NCI-H2107 (cell line): Measurements from ENCODE around the gene ZNRF1.

Source experiments
- DNase-seq: peaks from one replicate; lab custom pipeline; 2025; lab: John Stamatoyannopoulos, UW

ZNRF1 gene

DNA sequence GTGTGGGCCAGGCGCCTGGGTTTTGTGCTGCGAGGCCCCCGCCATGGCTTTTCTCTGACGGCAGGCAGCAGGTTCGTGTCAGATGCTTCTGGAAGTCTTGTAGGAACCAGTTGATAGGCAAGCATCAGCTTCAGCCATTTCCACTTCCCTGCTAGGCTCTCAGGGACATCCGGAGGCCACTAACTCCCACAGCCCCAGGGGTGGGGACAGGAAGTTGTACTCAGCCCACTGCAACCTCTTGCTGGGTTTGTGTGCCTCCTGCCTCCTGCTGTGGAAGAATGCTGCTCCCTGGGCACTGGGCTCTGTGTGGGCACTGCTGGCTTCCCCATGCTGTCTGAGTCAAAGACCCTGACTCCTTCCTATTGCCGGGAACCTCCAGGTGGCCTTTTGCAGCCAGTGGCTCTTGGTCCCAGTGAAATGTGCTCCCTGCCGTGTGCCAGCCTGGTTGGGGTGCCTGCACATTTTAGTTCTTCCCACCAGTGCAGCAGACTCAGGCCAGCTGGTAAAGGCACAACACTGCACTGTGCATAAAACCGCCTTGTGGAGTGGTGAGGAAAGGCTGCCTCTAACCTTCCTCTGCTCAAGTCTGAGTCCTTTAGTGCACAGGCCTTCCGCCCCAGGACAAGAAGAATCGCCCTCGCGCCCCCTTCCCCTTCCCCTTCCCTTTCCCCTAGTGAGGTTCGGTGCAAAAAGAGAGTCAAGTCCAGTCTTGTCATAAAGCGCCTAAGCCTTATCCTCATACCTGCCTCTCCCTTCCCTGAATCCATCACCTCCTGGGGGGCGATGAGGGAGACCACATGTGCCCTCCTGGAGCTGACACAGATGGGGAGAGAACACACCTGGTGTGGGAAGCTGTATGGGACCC, 101.1 kb downstream of the ZNRF1 start:
- DNase-seq = no peak

DNA sequence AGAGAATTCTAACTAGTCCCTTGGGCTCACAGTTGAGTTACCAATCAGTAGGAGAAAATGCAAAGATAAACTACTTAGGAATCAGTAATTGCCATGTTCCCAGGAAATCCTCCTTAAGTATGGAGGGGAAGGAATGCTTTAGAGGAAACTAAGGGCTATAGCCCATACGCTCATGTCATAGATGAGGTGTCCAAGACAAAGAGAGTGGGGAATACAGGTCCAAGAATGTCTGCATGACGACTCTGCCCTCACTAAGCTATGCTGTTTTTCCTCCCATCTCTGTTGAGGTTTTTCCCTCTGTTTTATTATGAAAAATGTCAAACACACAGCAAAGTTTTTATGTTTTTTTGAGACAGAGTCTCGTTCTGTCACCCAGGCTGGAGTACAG, 101.8 kb downstream of the ZNRF1 start:
- no peak for DNase-seq

DNA sequence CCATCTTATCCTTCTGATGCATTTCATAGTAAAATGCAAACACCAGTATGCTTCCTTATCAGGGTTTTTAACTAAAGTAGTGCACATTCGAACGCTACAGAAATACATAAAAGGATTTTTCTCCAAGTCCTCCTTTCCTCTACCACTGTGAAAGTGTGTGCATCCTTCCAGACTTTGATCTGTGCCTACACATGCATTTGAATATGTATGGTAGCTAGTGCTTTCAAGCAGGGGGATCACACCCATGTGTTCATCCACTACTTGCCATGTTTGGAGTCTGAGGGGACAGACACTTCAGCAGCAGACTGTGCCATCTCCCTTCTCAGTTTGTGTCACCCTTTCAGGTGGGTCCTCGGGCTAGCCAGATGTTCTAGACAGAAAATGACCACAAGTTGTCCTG, 102.8 kb downstream of the ZNRF1 start:
- DNase-seq = no peak

DNA sequence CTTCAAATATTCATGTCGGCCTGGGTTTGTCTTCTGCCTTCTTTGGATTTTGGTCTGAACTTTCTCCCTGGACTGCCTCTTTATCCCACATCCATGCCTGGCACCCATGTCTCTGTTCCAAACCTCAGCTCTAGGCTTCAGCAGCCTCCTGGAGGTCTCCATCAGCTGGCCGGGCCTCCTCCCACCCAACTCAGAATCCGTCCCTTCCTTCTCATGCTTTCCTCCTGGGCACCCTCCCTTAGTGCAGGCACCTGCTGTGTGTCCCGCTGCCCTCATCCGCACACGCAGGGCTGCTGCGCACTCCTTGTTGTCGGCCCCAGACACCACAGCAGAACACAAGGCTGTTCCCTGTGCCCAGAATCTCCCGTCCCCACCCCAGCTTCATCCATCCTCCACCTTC, 103.8 kb downstream of the ZNRF1 start:
- no peak for DNase-seq

DNA sequence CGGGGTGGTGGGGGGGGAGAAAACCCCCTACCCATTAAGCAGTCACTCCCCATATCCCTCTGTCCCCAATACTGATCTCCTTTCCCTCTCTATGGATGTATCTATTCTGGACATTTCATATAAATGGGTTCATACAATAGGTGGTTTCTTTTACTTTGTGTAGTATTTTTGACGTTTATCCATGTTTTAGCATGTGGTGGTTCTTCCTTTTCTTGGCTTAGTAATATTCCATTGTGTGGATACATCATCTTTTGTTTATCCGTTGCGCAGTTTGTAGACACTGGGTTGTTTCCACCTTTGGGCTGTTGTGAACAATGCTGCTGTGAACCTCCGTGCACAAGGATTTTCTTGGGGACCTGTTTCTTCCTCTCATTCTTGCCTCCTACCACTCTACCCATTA, 105.2 kb downstream of the ZNRF1 start:
- DNase-seq = no peak

DNA sequence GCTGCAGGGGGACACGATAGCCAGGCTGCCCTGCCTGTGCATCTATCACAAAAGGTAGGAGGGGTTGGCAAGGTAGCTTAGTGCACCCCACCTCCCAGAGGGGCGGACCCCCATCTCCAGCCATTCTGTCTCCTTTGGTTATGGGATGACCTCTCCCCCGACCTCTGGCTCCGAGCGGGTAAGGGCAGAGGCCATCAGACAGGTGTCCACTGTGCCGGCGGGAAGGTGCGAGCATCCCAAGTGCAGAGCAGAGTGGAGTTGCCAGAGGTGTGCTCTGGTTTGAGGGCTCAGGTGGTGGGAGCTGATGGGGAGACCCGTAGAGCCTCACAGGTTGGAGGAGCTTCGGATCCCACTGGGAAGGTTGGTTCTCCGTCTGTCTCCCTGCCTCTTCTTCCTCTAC, 106.0 kb downstream of the ZNRF1 start:
- no peak for DNase-seq

DNA sequence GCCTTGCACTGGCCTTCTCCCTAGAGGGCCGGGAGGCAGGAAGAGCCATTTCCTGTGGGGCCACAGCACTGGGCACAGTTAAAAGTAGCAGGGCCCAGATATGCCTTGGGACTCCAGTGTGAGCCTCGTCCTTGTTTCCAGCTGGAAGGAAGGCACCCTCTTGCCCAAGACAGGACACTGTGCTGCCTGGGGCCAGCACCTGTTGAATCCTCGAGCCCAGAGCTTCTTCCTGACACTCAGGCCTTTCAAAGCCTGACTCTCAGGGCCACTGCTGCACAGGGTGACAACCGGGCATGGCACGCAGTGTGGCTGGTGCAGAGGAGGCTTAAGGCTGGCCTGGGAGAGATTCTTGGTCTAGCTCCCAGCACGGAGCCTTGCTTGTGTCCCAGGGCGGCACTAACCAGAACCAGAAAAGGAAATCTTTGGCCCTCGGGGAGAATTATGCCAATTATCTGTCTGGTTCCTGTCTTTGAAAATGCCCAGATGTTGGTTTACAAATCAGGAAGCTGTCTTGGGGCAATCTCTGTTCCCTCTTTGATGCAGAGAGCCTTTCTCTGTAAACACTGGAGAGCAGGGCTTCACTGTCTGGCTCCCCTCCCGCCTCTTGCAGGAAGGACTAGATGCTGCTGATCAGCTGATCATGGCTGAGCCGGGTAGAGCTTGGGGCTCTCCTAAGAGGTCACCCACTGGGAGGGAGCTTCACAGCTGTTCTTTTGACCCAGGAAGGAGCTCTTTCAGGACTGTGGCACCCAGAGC, 106.7 kb downstream of the ZNRF1 start:
- DNase-seq = no peak

DNA sequence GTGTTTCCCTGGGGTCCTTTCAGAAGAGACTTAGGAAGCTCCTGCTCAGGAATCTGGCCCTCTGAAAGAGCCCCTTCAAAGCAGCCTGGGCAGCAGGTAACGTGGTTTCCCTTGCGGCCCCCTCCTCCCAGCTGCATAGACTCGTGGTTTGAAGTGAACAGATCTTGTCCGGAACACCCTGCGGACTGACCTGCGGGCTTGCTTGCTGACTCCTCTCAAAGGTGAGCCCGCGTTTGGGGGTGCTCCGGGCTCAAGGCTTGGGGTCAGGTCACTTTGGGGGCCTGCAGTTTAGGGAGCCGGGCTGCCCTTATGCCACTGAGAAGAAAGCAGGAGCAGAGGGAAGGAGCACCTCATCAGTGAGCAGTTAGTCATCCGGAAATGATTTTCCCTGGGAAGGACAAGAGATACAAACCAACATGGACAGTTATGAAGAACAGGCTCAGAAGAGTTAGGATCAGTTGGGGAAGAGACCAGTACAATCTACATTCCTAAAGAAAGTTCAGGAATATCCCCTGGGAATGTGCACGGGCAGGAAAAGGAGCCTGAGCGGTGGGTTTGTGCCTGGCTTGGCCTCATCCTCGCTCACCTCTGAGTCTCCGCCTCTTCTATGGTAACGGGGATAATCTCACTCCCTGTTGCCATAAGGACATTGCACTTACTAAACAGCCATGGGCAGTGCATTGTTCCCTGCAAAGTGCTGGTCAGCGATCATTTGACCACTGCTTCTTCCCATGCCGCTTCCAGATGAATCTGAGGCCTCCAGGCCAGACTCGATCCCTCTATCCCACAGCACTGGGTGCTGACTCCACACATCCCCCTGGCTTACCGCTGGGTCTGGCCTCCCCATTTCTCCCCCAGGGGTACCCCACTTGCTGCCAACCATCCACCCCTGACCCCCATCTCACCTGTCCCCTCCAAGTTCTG, 107.8 kb downstream of the ZNRF1 start:
- DNase-seq = no peak

DNA sequence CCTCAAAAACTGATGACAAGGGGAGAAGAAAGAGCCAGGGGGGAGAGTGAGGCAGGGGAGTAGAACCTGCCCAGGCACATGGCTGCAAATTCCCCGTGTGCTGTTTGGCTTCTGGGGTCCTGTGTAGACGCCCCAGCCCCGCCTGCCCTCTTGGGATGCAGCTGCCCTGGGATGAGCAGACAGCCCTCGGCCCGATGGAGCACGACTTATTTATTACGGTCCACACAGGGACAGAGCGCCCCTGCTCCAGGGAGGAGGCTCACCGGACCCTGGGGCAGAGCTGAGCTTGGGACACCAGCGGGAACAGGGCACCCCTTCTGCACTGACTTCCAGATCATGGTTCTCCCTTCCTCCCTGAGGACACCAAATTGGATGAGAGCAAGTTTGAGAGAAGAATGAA, 108.7 kb downstream of the ZNRF1 start:
- no peak for DNase-seq

DNA sequence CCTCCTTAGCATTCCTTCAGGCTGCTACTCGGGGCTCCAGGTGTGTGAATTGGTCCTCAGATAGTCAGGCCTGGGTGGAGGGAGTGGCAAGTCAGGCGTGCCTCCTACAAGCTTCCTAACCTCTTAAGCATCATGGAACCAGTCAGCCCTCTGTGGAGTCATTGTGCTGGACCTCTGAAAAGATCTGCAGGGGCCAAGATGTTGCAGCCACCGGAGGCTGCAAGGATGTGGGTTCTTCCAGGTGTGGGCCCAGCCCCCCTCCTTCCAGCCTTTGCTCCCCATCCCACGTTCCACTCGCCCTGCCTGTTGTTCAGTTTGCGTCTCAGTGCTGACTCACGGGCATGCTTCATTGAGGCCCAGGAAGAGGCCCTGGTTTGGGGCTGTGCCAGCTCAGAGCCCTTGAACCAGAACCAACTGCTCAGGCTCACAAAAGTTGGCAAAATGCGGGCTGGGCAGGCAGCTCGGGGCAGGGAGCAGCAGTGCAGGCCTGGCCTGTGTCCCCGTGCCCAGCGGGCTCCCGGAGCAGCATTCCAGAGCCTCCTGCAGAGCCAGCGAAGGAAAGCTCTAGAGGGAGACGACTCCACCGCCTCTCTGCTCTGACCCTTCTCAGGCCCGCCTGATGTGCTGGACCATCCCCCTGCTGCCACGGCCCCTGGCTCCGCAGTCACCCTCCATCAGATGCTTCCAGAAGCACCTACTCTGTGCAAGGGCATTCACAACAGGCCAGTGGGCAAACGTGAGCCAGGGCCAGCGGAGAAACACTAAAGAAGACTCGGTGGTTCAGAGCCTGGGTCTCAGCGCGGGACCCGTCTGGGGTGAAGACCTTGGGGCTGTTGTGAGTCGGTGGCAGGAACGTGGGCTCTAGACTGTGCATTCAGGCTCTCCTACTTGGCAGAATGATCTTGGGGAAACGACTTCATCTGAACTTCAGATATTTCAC, 110.2 kb downstream of the ZNRF1 start:
- DNase-seq = peak; percentile 54

DNA sequence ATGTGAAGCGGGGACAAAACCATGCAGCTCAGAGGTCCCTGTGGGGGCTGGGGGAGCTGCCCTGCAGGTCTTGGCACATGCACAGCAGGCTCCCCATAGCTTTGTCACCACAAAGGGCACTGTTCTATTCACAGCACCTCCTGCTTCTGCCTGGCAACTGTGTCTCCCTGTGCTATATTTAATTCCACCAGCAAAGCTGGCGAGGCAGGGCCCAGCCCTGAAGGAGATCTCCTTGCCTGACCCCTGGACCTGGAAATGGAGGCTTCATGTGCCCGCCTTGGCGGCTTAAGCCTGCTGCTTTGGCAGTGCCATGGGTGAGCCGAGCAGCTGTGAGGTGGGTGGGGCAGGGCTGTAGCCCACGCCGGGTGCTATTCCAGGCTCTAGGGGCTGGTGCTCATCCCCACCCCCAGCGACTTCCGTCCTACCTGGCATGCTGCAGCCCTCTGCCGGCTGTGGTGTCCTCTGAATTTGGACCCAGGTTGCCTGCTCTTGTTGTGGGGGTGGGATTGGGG, 111.0 kb downstream of the ZNRF1 start:
- no peak for DNase-seq

DNA sequence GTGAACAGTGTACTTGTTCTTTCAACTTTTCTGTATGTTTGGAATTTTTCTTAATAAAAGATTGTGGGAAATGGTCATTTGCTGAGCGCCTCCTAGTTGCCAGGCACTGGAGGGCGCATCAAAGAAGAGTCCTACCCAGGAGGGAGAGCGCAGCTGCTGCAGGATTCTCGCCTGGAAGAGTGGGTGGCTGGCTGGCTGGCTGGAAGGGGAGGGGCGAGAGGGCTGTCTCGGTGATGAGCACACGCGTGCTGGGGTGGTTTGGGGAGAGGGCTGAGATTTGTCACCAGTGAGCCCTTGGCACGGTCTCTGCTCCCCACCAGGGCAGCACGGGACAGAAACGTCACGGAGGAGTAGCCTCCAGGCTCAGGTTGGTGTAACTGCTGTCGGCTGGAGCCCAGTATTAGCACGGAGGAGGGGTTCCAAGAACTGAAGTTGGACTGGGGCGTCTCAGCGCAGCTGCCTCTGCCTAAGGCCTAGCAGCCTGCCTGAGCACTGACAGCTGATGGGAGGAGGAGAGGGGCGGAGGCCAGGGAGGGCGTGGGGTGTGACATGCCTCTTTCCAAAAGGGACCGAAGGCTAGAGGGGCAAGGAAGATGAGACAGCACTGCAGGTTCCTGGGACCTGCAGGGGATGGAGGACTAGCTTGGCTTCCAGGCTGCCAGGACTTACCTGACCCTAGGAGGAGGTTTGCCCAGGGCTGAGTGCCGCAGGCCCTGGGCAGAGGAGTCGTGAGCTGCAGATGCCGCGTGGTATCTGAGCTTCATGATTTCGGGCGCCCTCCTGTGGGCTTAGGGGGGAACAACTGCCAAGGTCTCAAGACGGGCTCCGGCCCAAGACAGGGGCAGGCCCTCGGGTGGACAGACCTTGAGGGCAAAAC, 112.1 kb downstream of the ZNRF1 start:
- DNase-seq = peak; percentile 70

DNA sequence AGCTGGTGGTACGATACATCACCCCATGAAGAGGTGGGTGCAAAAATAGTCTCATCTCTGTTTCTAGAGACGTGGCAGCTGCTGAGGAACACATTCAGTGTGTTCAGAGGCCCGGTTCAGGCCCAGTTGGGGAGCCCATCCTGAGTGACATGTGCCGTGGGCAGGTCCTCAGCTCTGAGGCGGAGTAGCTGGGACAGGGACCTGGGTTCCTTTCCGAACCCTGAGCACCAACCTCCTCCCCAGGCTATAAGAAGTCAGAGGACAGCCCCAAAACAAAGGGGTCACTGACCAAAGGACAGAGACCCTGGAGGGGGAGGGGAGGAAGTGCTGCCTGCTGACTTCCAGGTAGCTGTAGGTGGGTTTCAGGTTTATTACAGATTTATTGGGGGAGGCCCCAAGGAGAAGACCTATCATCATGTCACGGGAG, 112.7 kb downstream of the ZNRF1 start:
- no peak for DNase-seq

DNA sequence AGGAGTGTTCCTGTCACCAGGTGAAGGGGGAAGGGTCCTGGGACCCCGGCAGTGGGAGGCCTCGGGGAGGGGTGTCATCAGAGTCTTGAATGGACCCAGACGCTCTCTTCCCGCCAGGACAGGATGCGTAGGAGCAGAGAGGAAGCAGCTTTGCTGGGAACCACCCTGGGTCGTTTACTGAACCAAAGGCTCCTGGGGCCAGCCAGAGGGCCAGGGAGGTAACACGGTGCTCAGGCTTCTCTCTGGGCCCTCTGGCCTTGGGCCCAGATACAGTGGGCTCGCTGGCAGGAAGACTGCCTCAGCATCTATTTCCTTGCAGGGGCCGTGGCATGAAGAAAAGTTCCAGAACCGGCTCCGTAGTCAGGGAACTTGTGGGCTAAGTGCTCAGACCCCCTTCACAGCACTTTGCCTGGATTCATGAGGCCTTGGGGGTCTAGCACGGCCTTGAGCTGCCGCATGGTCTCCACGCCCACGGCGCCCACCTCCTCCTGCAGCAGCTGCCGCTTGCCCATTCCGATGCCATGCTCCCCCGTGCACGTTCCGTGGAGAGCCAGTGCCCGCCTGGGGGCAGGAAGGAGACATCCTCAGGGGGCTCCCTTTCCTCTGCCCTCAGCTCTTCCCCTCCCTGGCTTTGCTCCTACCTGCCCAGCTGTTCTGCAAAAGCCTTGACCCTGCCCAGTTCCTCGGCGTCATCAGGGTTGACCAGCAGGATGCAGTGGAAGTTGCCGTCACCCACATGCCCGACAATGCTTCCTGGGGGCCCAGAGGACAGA, 113.3 kb downstream of the ZNRF1 start:
- no peak for DNase-seq

DNA sequence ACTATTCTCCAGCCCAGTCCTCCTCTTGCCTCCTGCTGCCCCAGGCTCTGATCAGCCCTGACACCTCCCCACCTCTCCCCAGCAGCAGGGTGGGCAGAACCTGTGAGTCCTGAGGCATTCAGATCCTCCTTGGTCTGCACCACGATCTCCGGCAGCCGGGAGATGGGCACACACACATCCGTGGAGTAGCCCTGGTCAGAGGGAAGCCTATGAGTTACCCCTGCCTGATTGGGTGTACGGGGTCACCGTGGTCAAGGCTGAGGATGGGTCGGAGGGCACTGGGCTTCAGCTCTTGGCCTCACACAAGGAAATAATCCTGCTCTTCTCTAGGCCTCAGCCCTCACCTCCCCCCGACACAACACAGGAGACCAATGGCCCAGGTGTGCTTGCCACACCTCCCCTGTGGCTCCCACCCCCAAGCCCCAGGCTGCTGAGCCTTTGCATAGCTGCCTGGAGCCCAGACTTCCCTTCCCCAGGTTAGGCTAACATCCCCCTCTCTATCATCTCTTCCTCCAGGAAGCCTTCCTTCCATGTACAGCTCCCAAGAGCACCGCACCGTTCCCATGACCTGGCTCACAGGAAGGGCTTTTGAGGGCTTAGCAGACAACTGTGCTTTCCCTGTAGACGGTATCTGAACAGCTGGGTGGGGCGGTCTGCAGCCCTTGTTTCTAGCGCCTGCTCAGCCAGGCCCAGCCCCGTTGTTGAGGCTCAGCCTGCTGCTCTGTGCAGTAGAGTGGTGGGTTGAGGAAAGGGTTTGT, 114.1 kb downstream of the ZNRF1 start:
- no peak for DNase-seq

DNA sequence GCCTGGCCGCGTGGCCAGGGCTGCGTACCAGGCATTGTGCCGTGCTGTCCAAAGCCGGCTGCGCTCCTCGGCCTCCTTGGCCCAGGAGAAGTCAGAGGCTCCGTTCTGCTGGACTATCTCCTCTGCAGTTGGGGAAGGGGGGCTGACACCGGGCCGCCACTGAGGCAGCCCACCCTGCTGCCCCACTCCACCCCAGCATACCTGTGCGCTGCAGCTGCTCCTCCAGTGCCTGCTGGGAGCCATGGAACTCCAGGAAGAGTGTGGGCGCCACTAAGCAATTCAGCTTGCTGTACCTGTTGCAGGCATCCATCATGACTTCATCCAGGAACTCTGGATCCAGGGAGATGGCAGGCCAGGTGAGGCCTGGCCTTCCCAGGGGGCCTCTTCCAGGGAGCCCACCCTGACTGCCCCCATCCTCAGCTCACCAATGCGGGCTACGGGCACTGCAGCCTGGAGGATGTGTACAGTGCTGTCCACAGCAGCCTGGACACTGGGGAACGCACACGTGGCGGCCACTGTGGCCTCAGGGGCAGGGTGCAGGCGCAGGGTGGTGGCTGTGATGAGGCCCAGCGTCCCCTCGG, 114.8 kb downstream of the ZNRF1 start:
- no peak for DNase-seq

DNA sequence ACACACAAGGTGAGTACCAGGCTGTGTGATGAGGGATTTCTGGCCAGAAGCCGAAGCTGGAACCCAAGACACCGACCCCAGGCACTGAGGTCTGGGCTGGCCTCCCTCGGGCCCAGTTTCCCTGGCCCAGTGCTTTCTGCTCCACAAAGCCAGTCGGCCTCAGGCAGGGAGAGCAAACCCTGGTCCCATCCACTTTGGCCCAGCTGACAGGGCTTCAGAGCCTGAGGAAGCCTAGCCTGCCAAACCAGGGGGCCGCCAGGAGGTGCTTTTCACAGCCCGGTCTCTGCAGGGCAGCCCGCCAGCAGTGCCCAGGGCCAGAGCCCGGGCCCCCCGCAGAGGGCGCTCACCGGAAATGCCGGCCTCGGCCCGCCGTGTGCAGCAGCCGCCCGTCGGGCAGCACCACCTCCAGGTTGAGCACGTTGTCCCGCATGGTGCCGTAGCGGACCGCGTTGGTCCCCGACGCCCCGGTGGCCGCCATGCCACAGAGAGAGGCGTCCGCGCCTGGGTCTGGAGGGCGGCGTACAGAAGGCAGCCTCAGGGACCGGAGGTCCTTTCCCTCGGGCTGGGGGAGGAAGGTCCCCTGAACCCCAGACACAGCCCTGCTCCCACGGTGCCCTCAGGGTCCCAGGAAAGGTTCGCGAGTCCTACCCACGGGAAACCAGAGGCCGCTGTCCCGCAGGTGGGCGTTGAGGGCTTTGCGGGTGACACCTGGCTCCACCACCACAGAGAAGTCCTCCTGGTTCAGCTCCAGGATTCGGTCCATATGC, 115.5 kb downstream of the ZNRF1 start:
- no peak for DNase-seq
